WTC11 (cell line): ENCODE data around the gene TEAD1. TPM values are rescaled to one million over a fixed set of nuclear protein-coding genes. Genes with fewer than 3 reads are reported as not detected.

Experiments used
- ATAC-seq: fragments of 200-7000 bp; cut with Tn5 transposase; 2 replicates; pipeline ENCODE4 v1.10.0; 2021; ENCODE audit warnings: mild to moderate bottlenecking, moderate library complexity
- CTCF ChIA-PET: fragments of 300-600 bp; sonication (Branson Sonifier 250); formaldehyde crosslinking; loops from one replicate; lab custom pipeline; 2021; ENCODE audit warnings: antibody characterized with exemption; lab: Charles Lee
- POLR2A ChIA-PET: fragments of 350-600 bp; sonication (Branson Sonifier 250); formaldehyde crosslinking; loops from one replicate; lab custom pipeline; 2021; ENCODE audit warnings: antibody characterized with exemption; lab: Charles Lee
- DNase-seq: peaks from one replicate; pipeline ENCODE4 v3.0.0; 2021; ENCODE audit warnings: low spot score
- H3K27ac Mint-ChIP-seq: 2 replicates; pipeline ENCODE4 v1.8.0; 2021; ENCODE audit warnings: mixed read lengths
- H3K27me3 Mint-ChIP-seq: 2 replicates; pipeline ENCODE4 v1.8.0; 2021; ENCODE audit warnings: low read depth, mild to moderate bottlenecking, moderate library complexity, mixed read lengths
- H3K36me3 Mint-ChIP-seq: 2 replicates; pipeline ENCODE4 v1.8.0; 2021; ENCODE audit warnings: mixed read lengths
- H3K4me1 Mint-ChIP-seq: 2 replicates; pipeline ENCODE4 v1.8.0; 2022; ENCODE audit warnings: mixed read lengths
- H3K4me3 Mint-ChIP-seq: 2 replicates; pipeline ENCODE4 v1.8.0; 2021; ENCODE audit warnings: mild to moderate bottlenecking, moderate library complexity, mixed read lengths
- H3K9me3 Mint-ChIP-seq: 2 replicates; pipeline ENCODE4 v1.8.0; 2021; ENCODE audit warnings: mixed read lengths
- AR ChIP-seq: fragments of 250-450 bp; sonication (Bioruptor Pico); IDR thresholded peaks from 2 replicates; pipeline ENCODE4 v1.9.0; 2021; ENCODE audit warnings: mild to moderate bottlenecking
- ATF3 ChIP-seq: sonication (generic); formaldehyde crosslinking; conservative IDR thresholded peaks from 2 replicates; pipeline ENCODE4 v1.8.1; 2022; ENCODE audit warnings: mild to moderate bottlenecking, missing genetic modification reagents
- CBFB ChIP-seq: sonication (generic); formaldehyde crosslinking; IDR thresholded peaks from 2 replicates; pipeline ENCODE4 v1.8.1; 2022; ENCODE audit warnings: mild to moderate bottlenecking, low read depth, missing genetic modification reagents
- MXD4 ChIP-seq: fragments of 250-450 bp; sonication (Bioruptor Pico); IDR thresholded peaks from 2 replicates; pipeline ENCODE4 v1.8.0; 2021; ENCODE audit warnings: mild to moderate bottlenecking, moderate library complexity, borderline replicate concordance
- NFE2L1 ChIP-seq: sonication (generic); formaldehyde crosslinking; IDR thresholded peaks from 2 replicates; pipeline ENCODE4 v1.8.1; 2023; ENCODE audit warnings: missing genetic modification reagents
- NR1H2 ChIP-seq: sonication (generic); formaldehyde crosslinking; IDR thresholded peaks from 2 replicates; pipeline ENCODE4 v1.9.0; 2021; ENCODE audit warnings: mild to moderate bottlenecking, moderate library complexity, missing genetic modification reagents
- NR3C1 ChIP-seq: sonication (generic); formaldehyde crosslinking; conservative IDR thresholded peaks from 2 replicates; pipeline ENCODE4 v1.8.1; 2023; ENCODE audit warnings: low read depth, mild to moderate bottlenecking, missing genetic modification reagents
- PRDM15 ChIP-seq: sonication (generic); formaldehyde crosslinking; IDR thresholded peaks from 2 replicates; pipeline ENCODE4 v1.8.0; 2022; ENCODE audit warnings: missing genetic modification reagents
- PRRX2 ChIP-seq: fragments of 250-450 bp; sonication (Bioruptor Pico); IDR thresholded peaks from 2 replicates; pipeline ENCODE4 v1.8.0; 2021; ENCODE audit warnings: mild to moderate bottlenecking
- SMAD3 ChIP-seq: sonication (generic); formaldehyde crosslinking; IDR thresholded peaks from 2 replicates; pipeline ENCODE4 v1.8.0; 2022; ENCODE audit warnings: missing genetic modification reagents, mild to moderate bottlenecking, borderline replicate concordance
- USF2 ChIP-seq: sonication (generic); formaldehyde crosslinking; IDR thresholded peaks from 2 replicates; pipeline ENCODE4 v1.8.1; 2023; ENCODE audit warnings: mild to moderate bottlenecking, missing genetic modification reagents, moderate library complexity
- ZNF232 ChIP-seq: sonication (generic); formaldehyde crosslinking; IDR thresholded peaks from 2 replicates; pipeline ENCODE4 v1.8.0; 2022; ENCODE audit warnings: mild to moderate bottlenecking, missing genetic modification reagents
- ZNF263 ChIP-seq: sonication (generic); formaldehyde crosslinking; IDR thresholded peaks from 2 replicates; pipeline ENCODE4 v1.8.1; 2022; ENCODE audit warnings: low read depth, mild to moderate bottlenecking, moderate library complexity, missing genetic modification reagents
- ZNF512 ChIP-seq: sonication (generic); formaldehyde crosslinking; IDR thresholded peaks from 2 replicates; pipeline ENCODE4 v1.8.1; 2022; ENCODE audit warnings: missing genetic modification reagents, borderline replicate concordance
- total RNA-seq: library from RNA; stranded (reverse); gene quantifications from 3 replicates; pipeline ENCODE4 v1.2.3, GENCODE V29; 2021
- TF ChIP-seq, protein P1 (sequence below): fragments of 250-450 bp; sonication (Bioruptor Pico); IDR thresholded peaks from 2 replicates; pipeline ENCODE4 v2.1.2; 2022; ENCODE audit warnings: mild to moderate bottlenecking, moderate library complexity
- TF ChIP-seq, protein P2 (sequence below): fragments of 250-450 bp; sonication (Bioruptor Pico); IDR thresholded peaks from 2 replicates; pipeline ENCODE4 v1.8.0; 2021; ENCODE audit warnings: mild to moderate bottlenecking
- TF ChIP-seq, protein P3 (sequence below): sonication (generic); formaldehyde crosslinking; IDR thresholded peaks from 2 replicates; pipeline ENCODE4 v1.8.0; 2023; ENCODE audit warnings: missing genetic modification reagents, mild to moderate bottlenecking, borderline replicate concordance

Gene TEAD1
- total RNA-seq, 1 experiment from 2014 or later: 79.9 TPM

- TF ChIP-seq ATF3 (CRISPR knock-in tag) (no peak), ZNF263 (CRISPR knock-in tag) (no peak), AR (no peak), PRDM15 (CRISPR knock-in tag) (no peak), MXD4 (CRISPR knock-in tag) (no peak), ZNF232 (CRISPR knock-in tag) (no peak), SMAD3 (CRISPR knock-in tag) (no peak), ZNF512 (CRISPR knock-in tag) (no peak), CBFB (no peak), NFE2L1 (no peak), PRRX2 (no peak), NR3C1 (CRISPR knock-in tag) (no peak)
- TF ChIP-seq, protein P1, sequence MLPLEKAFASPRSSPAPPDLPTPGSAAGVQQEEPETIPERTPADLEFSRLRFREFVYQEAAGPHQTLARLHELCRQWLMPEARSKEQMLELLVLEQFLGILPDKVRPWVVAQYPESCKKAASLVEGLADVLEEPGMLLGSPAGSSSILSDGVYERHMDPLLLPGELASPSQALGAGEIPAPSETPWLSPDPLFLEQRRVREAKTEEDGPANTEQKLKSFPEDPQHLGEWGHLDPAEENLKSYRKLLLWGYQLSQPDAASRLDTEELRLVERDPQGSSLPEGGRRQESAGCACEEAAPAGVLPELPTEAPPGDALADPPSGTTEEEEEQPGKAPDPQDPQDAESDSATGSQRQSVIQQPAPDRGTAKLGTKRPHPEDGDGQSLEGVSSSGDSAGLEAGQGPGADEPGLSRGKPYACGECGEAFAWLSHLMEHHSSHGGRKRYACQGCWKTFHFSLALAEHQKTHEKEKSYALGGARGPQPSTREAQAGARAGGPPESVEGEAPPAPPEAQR (CRISPR knock-in tag): no peak
- TF ChIP-seq, protein P2, sequence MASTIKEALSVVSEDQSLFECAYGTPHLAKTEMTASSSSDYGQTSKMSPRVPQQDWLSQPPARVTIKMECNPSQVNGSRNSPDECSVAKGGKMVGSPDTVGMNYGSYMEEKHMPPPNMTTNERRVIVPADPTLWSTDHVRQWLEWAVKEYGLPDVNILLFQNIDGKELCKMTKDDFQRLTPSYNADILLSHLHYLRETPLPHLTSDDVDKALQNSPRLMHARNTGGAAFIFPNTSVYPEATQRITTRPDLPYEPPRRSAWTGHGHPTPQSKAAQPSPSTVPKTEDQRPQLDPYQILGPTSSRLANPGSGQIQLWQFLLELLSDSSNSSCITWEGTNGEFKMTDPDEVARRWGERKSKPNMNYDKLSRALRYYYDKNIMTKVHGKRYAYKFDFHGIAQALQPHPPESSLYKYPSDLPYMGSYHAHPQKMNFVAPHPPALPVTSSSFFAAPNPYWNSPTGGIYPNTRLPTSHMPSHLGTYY (CRISPR knock-in tag): no peak
These were observed 248.8 kb downstream of the TEAD1 start (continued) for GRCh38 chr11:12922980-12923507.

GRCh38 chr11:12924650-12925049 lies 250.4 kb downstream of the TEAD1 start:
- ChIA-PET POLR2A (no interaction called here), CTCF (no interaction called here)
- H3K27ac Mint-ChIP-seq: no peak overlapping the region
- no peak for ATAC-seq
- H3K27me3 Mint-ChIP-seq: no peaks in the 10 kb centered on the region
- no peak overlapping the region for H3K4me3 Mint-ChIP-seq
- H3K36me3 Mint-ChIP-seq: peaks cover 6% of the 10 kb centered on the region
- peaks cover 16% of the 10 kb centered on the region for H3K4me1 Mint-ChIP-seq
- no peak for DNase-seq
- H3K9me3 Mint-ChIP-seq: no peaks in the 10 kb centered on the region
- no peak for TF ChIP-seq MXD4 (CRISPR knock-in tag)
- no peak for TF ChIP-seq NR1H2 (CRISPR knock-in tag)
- TF ChIP-seq, protein P3, sequence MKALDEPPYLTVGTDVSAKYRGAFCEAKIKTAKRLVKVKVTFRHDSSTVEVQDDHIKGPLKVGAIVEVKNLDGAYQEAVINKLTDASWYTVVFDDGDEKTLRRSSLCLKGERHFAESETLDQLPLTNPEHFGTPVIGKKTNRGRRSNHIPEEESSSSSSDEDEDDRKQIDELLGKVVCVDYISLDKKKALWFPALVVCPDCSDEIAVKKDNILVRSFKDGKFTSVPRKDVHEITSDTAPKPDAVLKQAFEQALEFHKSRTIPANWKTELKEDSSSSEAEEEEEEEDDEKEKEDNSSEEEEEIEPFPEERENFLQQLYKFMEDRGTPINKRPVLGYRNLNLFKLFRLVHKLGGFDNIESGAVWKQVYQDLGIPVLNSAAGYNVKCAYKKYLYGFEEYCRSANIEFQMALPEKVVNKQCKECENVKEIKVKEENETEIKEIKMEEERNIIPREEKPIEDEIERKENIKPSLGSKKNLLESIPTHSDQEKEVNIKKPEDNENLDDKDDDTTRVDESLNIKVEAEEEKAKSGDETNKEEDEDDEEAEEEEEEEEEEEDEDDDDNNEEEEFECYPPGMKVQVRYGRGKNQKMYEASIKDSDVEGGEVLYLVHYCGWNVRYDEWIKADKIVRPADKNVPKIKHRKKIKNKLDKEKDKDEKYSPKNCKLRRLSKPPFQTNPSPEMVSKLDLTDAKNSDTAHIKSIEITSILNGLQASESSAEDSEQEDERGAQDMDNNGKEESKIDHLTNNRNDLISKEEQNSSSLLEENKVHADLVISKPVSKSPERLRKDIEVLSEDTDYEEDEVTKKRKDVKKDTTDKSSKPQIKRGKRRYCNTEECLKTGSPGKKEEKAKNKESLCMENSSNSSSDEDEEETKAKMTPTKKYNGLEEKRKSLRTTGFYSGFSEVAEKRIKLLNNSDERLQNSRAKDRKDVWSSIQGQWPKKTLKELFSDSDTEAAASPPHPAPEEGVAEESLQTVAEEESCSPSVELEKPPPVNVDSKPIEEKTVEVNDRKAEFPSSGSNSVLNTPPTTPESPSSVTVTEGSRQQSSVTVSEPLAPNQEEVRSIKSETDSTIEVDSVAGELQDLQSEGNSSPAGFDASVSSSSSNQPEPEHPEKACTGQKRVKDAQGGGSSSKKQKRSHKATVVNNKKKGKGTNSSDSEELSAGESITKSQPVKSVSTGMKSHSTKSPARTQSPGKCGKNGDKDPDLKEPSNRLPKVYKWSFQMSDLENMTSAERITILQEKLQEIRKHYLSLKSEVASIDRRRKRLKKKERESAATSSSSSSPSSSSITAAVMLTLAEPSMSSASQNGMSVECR (CRISPR knock-in tag): no peak
- TF ChIP-seq USF2 (CRISPR knock-in tag): no peak
